H9 (cell line): ENCODE results near the gene SFMBT2. TPM values are rescaled to one million over a fixed set of nuclear protein-coding genes. Genes with fewer than 3 reads are reported as not detected.

Experiments used
- DNase-seq: peaks from one replicate; pipeline ENCODE4 v3.0.0-alpha.2; 2017
- H2AFZ ChIP-seq: one replicate; pipeline ENCODE4 v1.6.1; 2013; ENCODE audit warnings: mild to moderate bottlenecking, low read length, control low read depth, moderate library complexity
- H2AK5ac ChIP-seq: 2 replicates; pipeline ENCODE4 v1.6.1; 2013; ENCODE audit warnings: low read length, control low read depth, mixed read lengths; ENCODE audit not compliant: insufficient read length
- H2BK120ac ChIP-seq: one replicate; pipeline ENCODE4 v1.6.1; 2013; ENCODE audit warnings: low read depth, mild to moderate bottlenecking, low read length, control low read depth, inconsistent platforms; ENCODE audit not compliant: poor library complexity, severe bottlenecking
- H2BK12ac ChIP-seq: 2 replicates; pipeline ENCODE4 v1.6.1; 2013; ENCODE audit warnings: low read length, control low read depth, mixed read lengths, low read depth; ENCODE audit not compliant: insufficient read length
- H2BK15ac ChIP-seq: 2 replicates; pipeline ENCODE4 v1.6.1; 2013; ENCODE audit warnings: low read depth, low read length, control low read depth
- H2BK20ac ChIP-seq: one replicate; pipeline ENCODE4 v1.6.1; 2013; ENCODE audit warnings: low read depth, mild to moderate bottlenecking, low read length, control low read depth, inconsistent platforms; ENCODE audit not compliant: poor library complexity, severe bottlenecking
- H2BK5ac ChIP-seq: 2 replicates; pipeline ENCODE4 v1.6.1; 2013; ENCODE audit warnings: low read length, control low read depth, mixed read lengths; ENCODE audit not compliant: insufficient read length
- H3K14ac ChIP-seq: 2 replicates; pipeline ENCODE4 v1.6.1; 2013; ENCODE audit warnings: low read length, control low read depth; ENCODE audit not compliant: insufficient read depth
- H3K18ac ChIP-seq: 2 replicates; pipeline ENCODE4 v1.6.1; 2013; ENCODE audit warnings: low read depth, mild to moderate bottlenecking, mixed read lengths, low read length, control low read depth; ENCODE audit not compliant: insufficient read length
- H3K23ac ChIP-seq: 2 replicates; pipeline ENCODE4 v1.6.1; 2013; ENCODE audit warnings: low read length, control low read depth, mixed read lengths, low read depth; ENCODE audit not compliant: insufficient read length
- H3K23me2 ChIP-seq: 2 replicates; pipeline ENCODE4 v1.6.1; 2013; ENCODE audit warnings: low read depth, mild to moderate bottlenecking, mixed read lengths, low read length, control low read depth; ENCODE audit not compliant: insufficient read length, poor library complexity, severe bottlenecking
- H3K27ac ChIP-seq: 2 replicates; pipeline ENCODE4 v1.5.1; 2013; ENCODE audit warnings: low read length, control low read depth, mixed read lengths, low read depth; ENCODE audit not compliant: insufficient read length
- H3K27me3 ChIP-seq: 2 replicates; pipeline ENCODE4 v1.6.1; 2013; ENCODE audit warnings: low read length, control low read depth, inconsistent platforms; ENCODE audit not compliant: insufficient read depth
- H3K4ac ChIP-seq: 2 replicates; pipeline ENCODE4 v1.6.1; 2013; ENCODE audit warnings: low read depth, mild to moderate bottlenecking, control low read depth, inconsistent platforms, low read length, moderate library complexity
- H3K4me1 ChIP-seq: 2 replicates; pipeline ENCODE4 v1.6.1; 2013; ENCODE audit warnings: low read length, control low read depth, inconsistent platforms; ENCODE audit not compliant: insufficient read depth
- H3K4me2 ChIP-seq: 2 replicates; pipeline ENCODE4 v1.6.1; 2013; ENCODE audit warnings: low read length, control low read depth, mixed read lengths; ENCODE audit not compliant: insufficient read length, insufficient read depth
- H3K56ac ChIP-seq: 2 replicates; pipeline ENCODE4 v1.6.1; 2013; ENCODE audit warnings: low read depth, mild to moderate bottlenecking, mixed read lengths, low read length, control low read depth; ENCODE audit not compliant: insufficient read length
- H3K79me1 ChIP-seq: 2 replicates; pipeline ENCODE4 v1.6.1; 2013; ENCODE audit warnings: low read depth, mild to moderate bottlenecking, moderate library complexity, low read length, control low read depth, inconsistent platforms; ENCODE audit not compliant: insufficient read depth, poor library complexity, severe bottlenecking
- H3K79me2 ChIP-seq: 2 replicates; pipeline ENCODE4 v1.6.1; 2013; ENCODE audit warnings: low read length, control low read depth, inconsistent platforms; ENCODE audit not compliant: insufficient read depth
- H3K9ac ChIP-seq: 2 replicates; pipeline ENCODE4 v1.6.1; 2013; ENCODE audit warnings: low read length, control low read depth, mixed read lengths; ENCODE audit not compliant: insufficient read length; ENCODE audit errors: extremely low read depth
- H3K9me3 ChIP-seq: one replicate; pipeline ENCODE4 v1.6.1; 2013; ENCODE audit warnings: low read depth, low read length, inconsistent platforms; ENCODE audit not compliant: control insufficient read depth
- H3T11ph ChIP-seq: one replicate; pipeline ENCODE4 v1.6.1; 2013; ENCODE audit warnings: mild to moderate bottlenecking, low read length, control low read depth, inconsistent platforms
- H4K20me1 ChIP-seq: one replicate; pipeline ENCODE4 v1.6.1; 2013; ENCODE audit not compliant: control insufficient read depth, insufficient read length, insufficient read depth
- H4K5ac ChIP-seq: 2 replicates; pipeline ENCODE4 v1.6.1; 2013; ENCODE audit warnings: low read depth, mild to moderate bottlenecking, mixed read lengths, low read length, control low read depth; ENCODE audit not compliant: insufficient read length
- H4K8ac ChIP-seq: replicated peaks from 2 replicates; pipeline ENCODE4 v1.6.1; 2013; ENCODE audit warnings: low read length, control low read depth, mixed read lengths, low read depth; ENCODE audit not compliant: insufficient read length
- H4K91ac ChIP-seq: 2 replicates; pipeline ENCODE4 v1.6.1; 2013; ENCODE audit warnings: low read depth, mild to moderate bottlenecking, moderate library complexity, mixed read lengths, low read length, control low read depth; ENCODE audit not compliant: insufficient read length
- H3K27ac Mint-ChIP-seq, 3 experiments: 2 replicates in 2 of 3; 3 replicates in 1 of 3; pipeline ENCODE4 v1.8.0; 2020 to 2021; ENCODE audit warnings: mixed read lengths in 3 of 3, mild to moderate bottlenecking in 1 of 3, moderate library complexity in 1 of 3
- H3K27me3 Mint-ChIP-seq: 2 replicates; pipeline ENCODE4 v1.8.0; 2021; ENCODE audit warnings: low read depth, mild to moderate bottlenecking, moderate library complexity, mixed read lengths
- H3K36me3 Mint-ChIP-seq, 3 experiments: 2 replicates in 2 of 3; 3 replicates in 1 of 3; pipeline ENCODE4 v1.8.0; 2020 to 2021; ENCODE audit warnings: low read depth in 3 of 3, mixed read lengths in 3 of 3; ENCODE audit not compliant: insufficient read depth in 1 of 3
- H3K4me1 Mint-ChIP-seq, 2 experiments: 2 replicates each; pipeline ENCODE4 v1.8.0; 2020; ENCODE audit warnings: mixed read lengths in 2 of 2
- H3K4me3 Mint-ChIP-seq, 2 experiments: 2 replicates in 1 of 2; 3 replicates in 1 of 2; pipeline ENCODE4 v1.8.0; 2020 to 2021; ENCODE audit warnings: mild to moderate bottlenecking in 2 of 2, mixed read lengths in 2 of 2, moderate library complexity in 1 of 2
- H3K9me3 Mint-ChIP-seq, 2 experiments: 2 replicates in 1 of 2; 3 replicates in 1 of 2; pipeline ENCODE4 v1.8.0; 2020; ENCODE audit warnings: mild to moderate bottlenecking in 2 of 2, mixed read lengths in 2 of 2, moderate library complexity in 1 of 2
- WGBS: extraction: QIAGEN DNeasy Blood & Tissue Kit; methylation state at CpG from one replicate; pipeline ENCODE4 v1.1.7; 2013; ENCODE audit warnings: missing lambda C conversion rate, low lambda C conversion rate, mixed read lengths; ENCODE audit not compliant: insufficient read length; ENCODE audit errors: extremely low coverage; 5-methylcytosine and 5-hydroxymethylcytosine counted together
- total RNA-seq: library from RNA; stranded (reverse); gene quantifications from 2 replicates; pipeline ENCODE4 v1.2.1, GENCODE V29; 2021
- TF ChIP-seq, protein P1 (sequence below): fragments of 200-600 bp; sonication (generic); conservative IDR thresholded peaks from 3 replicates; pipeline ENCODE4 v1.8.0; 2021; ENCODE audit warnings: antibody characterized with exemption, mild to moderate bottlenecking

Gene SFMBT2
- total RNA-seq, 1 experiment from 2014 or later: 5.3 TPM

DNA sequence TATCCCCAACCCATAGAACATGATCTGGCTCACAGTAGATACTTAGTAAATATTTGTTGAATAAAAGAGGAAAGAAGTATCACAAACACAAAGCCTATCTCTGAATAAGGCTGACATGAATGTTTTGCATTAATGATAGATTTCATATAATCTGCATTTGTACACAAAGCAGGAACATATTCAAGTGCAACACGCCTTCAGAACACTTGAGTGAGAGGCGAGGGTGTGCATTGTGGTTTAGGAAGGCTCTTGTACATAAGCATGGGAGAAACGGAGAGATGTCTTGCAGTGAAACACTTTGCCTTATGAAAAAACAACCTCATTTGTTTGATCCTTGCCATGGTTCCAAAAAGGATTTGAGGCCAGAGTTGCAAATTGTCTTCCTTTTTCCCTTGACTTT lies 14.1 kb upstream of the SFMBT2 start:
- Histone ChIP-seq H3K9me3 (no peaks in the 10 kb centered on the region), H4K8ac (no peak overlapping the region), H2BK20ac (no peak overlapping the region), H3K27me3 (no peaks in the 10 kb centered on the region), H4K5ac (no peak overlapping the region), H2AFZ (no peak overlapping the region), H3K23ac (no peak overlapping the region), H3K9ac (no peak overlapping the region), H2BK15ac (no peak overlapping the region), H4K91ac (no peak overlapping the region), H3K23me2 (no peaks in the 10 kb centered on the region), H3K79me2 (no peaks in the 10 kb centered on the region), H3K4me2 (no peak overlapping the region), H3K56ac (no peak overlapping the region), H4K20me1 (no peaks in the 10 kb centered on the region), H3K14ac (no peak overlapping the region), H3T11ph (no peak overlapping the region), H3K4ac (no peak overlapping the region), H3K4me1 (peaks cover 7% of the 10 kb centered on the region), H2BK12ac (no peak overlapping the region), H3K79me1 (no peaks in the 10 kb centered on the region), H3K18ac (no peak overlapping the region), H2BK5ac (no peak overlapping the region), H2AK5ac (no peak overlapping the region), H2BK120ac (no peak overlapping the region), H3K27ac (no peak overlapping the region)
- no CpG with 5 or more reads among the region's 3 CpGs for WGBS
- H3K4me1 Mint-ChIP-seq: peaks cover 45% of the 10 kb centered on the region in 2 experiments
- DNase-seq: no peak
- peaks cover 43% of the 10 kb centered on the region for H3K27me3 Mint-ChIP-seq
- H3K36me3 Mint-ChIP-seq: peaks cover 0 to under 1% (median 0%) of the 10 kb centered on the region in 3 experiments; a peak in 1 of 7 replicates
- no peak overlapping the region for H3K4me3 Mint-ChIP-seq
- peaks cover 0 to under 1% of the 10 kb centered on the region in 2 experiments; a peak in 1 of 5 replicates for H3K9me3 Mint-ChIP-seq
- no peak overlapping the region; a peak in 1 of 7 replicates for H3K27ac Mint-ChIP-seq
- TF ChIP-seq, protein P1, sequence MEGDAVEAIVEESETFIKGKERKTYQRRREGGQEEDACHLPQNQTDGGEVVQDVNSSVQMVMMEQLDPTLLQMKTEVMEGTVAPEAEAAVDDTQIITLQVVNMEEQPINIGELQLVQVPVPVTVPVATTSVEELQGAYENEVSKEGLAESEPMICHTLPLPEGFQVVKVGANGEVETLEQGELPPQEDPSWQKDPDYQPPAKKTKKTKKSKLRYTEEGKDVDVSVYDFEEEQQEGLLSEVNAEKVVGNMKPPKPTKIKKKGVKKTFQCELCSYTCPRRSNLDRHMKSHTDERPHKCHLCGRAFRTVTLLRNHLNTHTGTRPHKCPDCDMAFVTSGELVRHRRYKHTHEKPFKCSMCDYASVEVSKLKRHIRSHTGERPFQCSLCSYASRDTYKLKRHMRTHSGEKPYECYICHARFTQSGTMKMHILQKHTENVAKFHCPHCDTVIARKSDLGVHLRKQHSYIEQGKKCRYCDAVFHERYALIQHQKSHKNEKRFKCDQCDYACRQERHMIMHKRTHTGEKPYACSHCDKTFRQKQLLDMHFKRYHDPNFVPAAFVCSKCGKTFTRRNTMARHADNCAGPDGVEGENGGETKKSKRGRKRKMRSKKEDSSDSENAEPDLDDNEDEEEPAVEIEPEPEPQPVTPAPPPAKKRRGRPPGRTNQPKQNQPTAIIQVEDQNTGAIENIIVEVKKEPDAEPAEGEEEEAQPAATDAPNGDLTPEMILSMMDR: no peak
